ENCODE data around the gene FAM174C. TPM values are rescaled to one million over a fixed set of nuclear protein-coding genes. Genes with fewer than 3 reads are reported as not detected.
A peak's percentile ranks its signal among the peaks of the same experiment; 100 is the strongest.

FAM174C gene
- total RNA-seq, 2 donors from 2014 or later = 48.0 to 63.9 TPM

- Histone ChIP-seq H3K27me3 (no peaks in the 10 kb centered on the region), H3K9me3 (no peaks in the 10 kb centered on the region), H3K27ac (peak within 1 kb of the TSS; percentile 99 to 100 (median 100)), H3K36me3 (replicated peaks in 1 of 2; ENCODE audit: insufficient read depth in 1 of 2, low read depth in 2 of 2) (no peaks in the 10 kb centered on the region), H3K4me3 (peak within 1 kb of the TSS; percentile 23 to 52), H3K4me1 (peaks cover 70% of the 10 kb centered on the region)
- 0 to 2% methylated on average over 23 to 46 of the region's 60 CpGs for WGBS, 2 donors
- DNase-seq (peak; percentile 87 to 90 (median 88)), ATAC-seq (peak; percentile 28)
- intact Hi-C loops (cut with DNase I) = no loop called here
- peak; percentile 93 to 97 (median 97) for TF ChIP-seq POLR2A (IDR thresholded peaks at IDR 0.05)
- TF ChIP-seq CTCF (IDR thresholded peaks at IDR 0.05) = peak in 4 of 7 experiments; percentile 22 to 43 (median 27)
These were observed 27.1 kb upstream of the FAM174C start, which contains the start of gene MIDN for GRCh38 chr19:1248139-1248785. TSS of gene MIDN (plus strand) at chr19:1248583. CDS start at chr19:1250297, 1,714 bp downstream.

GRCh38 chr19:1248786-1249297, 26.5 kb upstream of the FAM174C start:
- peak in 2 of 3 donors; percentile 6 to 24 for TF ChIP-seq POLR2A (IDR thresholded peaks at IDR 0.05)
- TF ChIP-seq CTCF (IDR thresholded peaks at IDR 0.05) = peak; percentile 55 to 96 (median 87)
- intact Hi-C loops (cut with DNase I) = no loop called here
- DNase-seq = peak; percentile 79 to 84 (median 82)
- peak; percentile 13 for ATAC-seq
- H3K36me3 ChIP-seq (replicated peaks in 1 of 2; ENCODE audit: insufficient read depth in 1 of 2, low read depth in 2 of 2) = no peaks in the 10 kb centered on the region
- H3K9me3 ChIP-seq = no peaks in the 10 kb centered on the region
- no peaks in the 10 kb centered on the region for H3K27me3 ChIP-seq
- 2% methylated on average over 39 of the region's 74 CpGs; no CpG with 5 or more reads in 1 of the 2 donors for WGBS, 2 donors
- H3K4me1 ChIP-seq = peaks cover 70% of the 10 kb centered on the region
- peak overlapping the region; percentile 23 to 52 for H3K4me3 ChIP-seq
- peak overlapping the region; percentile 99 to 100 (median 100) for H3K27ac ChIP-seq

GRCh38 chr19:1249298-1249989, 25.9 kb upstream of the FAM174C start:
- DNase-seq = peak; percentile 95 to 98 (median 96)
- TF ChIP-seq CTCF (IDR thresholded peaks at IDR 0.05) (no peak), POLR2A (IDR thresholded peaks at IDR 0.05) (peak; percentile 94 to 96 (median 95))
- ATAC-seq = peak; percentile 54
- H3K4me3 ChIP-seq = peak overlapping the region; percentile 78 to 93
- peaks cover 70% of the 10 kb centered on the region for H3K4me1 ChIP-seq
- 0% methylated on average over 20 to 43 of the region's 102 CpGs for WGBS, 2 donors
- H3K27ac ChIP-seq = peak overlapping the region; percentile 99 to 100 (median 100)
- H3K36me3 ChIP-seq (replicated peaks in 1 of 2; ENCODE audit: insufficient read depth in 1 of 2, low read depth in 2 of 2) = peaks cover 2 to 6% of the 10 kb centered on the region in 2 donors
- no peaks in the 10 kb centered on the region for H3K9me3 ChIP-seq
- no peaks in the 10 kb centered on the region for H3K27me3 ChIP-seq
- intact Hi-C loops (cut with DNase I) = no loop called here

- peak overlapping the region; percentile 97 to 100 (median 100) for H3K27ac ChIP-seq
- H3K36me3 ChIP-seq (replicated peaks in 1 of 2; ENCODE audit: insufficient read depth in 1 of 2, low read depth in 2 of 2) = peaks cover 6 to 11% of the 10 kb centered on the region in 2 donors
- DNase-seq = no peak
- intact Hi-C loops (cut with DNase I) = no loop called here
- H3K9me3 ChIP-seq = no peaks in the 10 kb centered on the region
- no peak for ATAC-seq
- peak overlapping the region; percentile 91 to 93 for H3K4me3 ChIP-seq
- no peak for TF ChIP-seq CTCF (IDR thresholded peaks at IDR 0.05)
- TF ChIP-seq POLR2A (IDR thresholded peaks at IDR 0.05) = no peak
- peaks cover 70% of the 10 kb centered on the region for H3K4me1 ChIP-seq
- no peaks in the 10 kb centered on the region for H3K27me3 ChIP-seq
- WGBS, 2 donors = 1% methylated on average over 63 of the region's 67 CpGs; no CpG with 5 or more reads in 1 of the 2 donors
These were observed 25.3 kb upstream of the FAM174C start for GRCh38 chr19:1249990-1250436.
